DOHH2 (cell line): ENCODE measurements around the gene UBE2G1.

Source experiments
- H3F3A ChIP-seq: fragments of 200-600 bp; sonication (generic), shearing (Covaris generic); 2 replicates; pipeline ENCODE4 v1.6.0; 2016; ENCODE audit warnings: antibody characterized with exemption, mild to moderate bottlenecking; ENCODE audit not compliant: control insufficient read depth, insufficient read depth
- H3K27ac ChIP-seq: fragments of 200-600 bp; sonication (generic); 2 replicates; pipeline ENCODE4 v1.5.1; 2014; ENCODE audit warnings: low read depth, mild to moderate bottlenecking, low read length, moderate library complexity
- H3K27me3 ChIP-seq: fragments of 200-600 bp; sonication (generic); 2 replicates; pipeline ENCODE4 v1.6.1; 2014; ENCODE audit warnings: mild to moderate bottlenecking, low read length, mixed read lengths; ENCODE audit not compliant: control insufficient read depth
- H3K36me3 ChIP-seq: fragments of 200-600 bp; sonication (generic); 2 replicates; pipeline ENCODE4 v1.6.1; 2014; ENCODE audit warnings: mild to moderate bottlenecking, low read length, moderate library complexity, mixed read lengths; ENCODE audit not compliant: control insufficient read depth
- H3K4me1 ChIP-seq: fragments of 200-600 bp; sonication (generic); 2 replicates; pipeline ENCODE4 v1.6.1; 2014; ENCODE audit warnings: mild to moderate bottlenecking, low read length, mixed read lengths; ENCODE audit not compliant: control insufficient read depth
- H3K4me2 ChIP-seq: fragments of 200-600 bp; sonication (generic); 2 replicates; pipeline ENCODE4 v1.6.0; 2014; ENCODE audit warnings: mild to moderate bottlenecking, low read length, moderate library complexity
- H3K4me3 ChIP-seq: fragments of 200-600 bp; sonication (generic); 2 replicates; pipeline ENCODE4 v1.5.1; 2014; ENCODE audit warnings: mild to moderate bottlenecking, low read length, mixed read lengths
- H3K79me2 ChIP-seq: fragments of 200-600 bp; sonication (generic); 2 replicates; pipeline ENCODE4 v1.6.1; 2014; ENCODE audit warnings: mild to moderate bottlenecking, low read length, mixed read lengths; ENCODE audit not compliant: control insufficient read depth
- H3K9me2 ChIP-seq: fragments of 200-600 bp; sonication (generic); replicated peaks from 2 replicates; pipeline ENCODE4 v1.6.1; 2014; ENCODE audit warnings: mild to moderate bottlenecking, low read length, mixed read lengths; ENCODE audit not compliant: control insufficient read depth
- H3K9me3 ChIP-seq: fragments of 200-600 bp; sonication (generic); 2 replicates; pipeline ENCODE4 v1.6.1; 2014; ENCODE audit warnings: antibody characterized with exemption, low read length, mixed read lengths; ENCODE audit not compliant: control insufficient read depth, insufficient read depth
- H4K20me1 ChIP-seq: fragments of 200-600 bp; sonication (generic); 2 replicates; pipeline ENCODE4 v1.6.0; 2014; ENCODE audit warnings: low read depth, mild to moderate bottlenecking, antibody characterized with exemption, low read length, moderate library complexity; ENCODE audit not compliant: control insufficient read depth, insufficient read depth
- CTCF ChIP-seq: fragments of 200-600 bp; sonication (generic); IDR thresholded peaks from one replicate; pipeline ENCODE4 v1.5.1; 2014; ENCODE audit warnings: antibody characterized with exemption, mild to moderate bottlenecking, low read depth, low read length; ENCODE audit not compliant: poor library complexity, severe bottlenecking
- EZH2phosphoT487 ChIP-seq: fragments of 200-600 bp; sonication (generic); IDR thresholded peaks from 2 replicates; pipeline ENCODE4 v1.6.1; 2017; ENCODE audit warnings: borderline replicate concordance, mild to moderate bottlenecking, antibody characterized with exemption, low read length, moderate library complexity, mixed read lengths

UBE2G1 gene

DNA sequence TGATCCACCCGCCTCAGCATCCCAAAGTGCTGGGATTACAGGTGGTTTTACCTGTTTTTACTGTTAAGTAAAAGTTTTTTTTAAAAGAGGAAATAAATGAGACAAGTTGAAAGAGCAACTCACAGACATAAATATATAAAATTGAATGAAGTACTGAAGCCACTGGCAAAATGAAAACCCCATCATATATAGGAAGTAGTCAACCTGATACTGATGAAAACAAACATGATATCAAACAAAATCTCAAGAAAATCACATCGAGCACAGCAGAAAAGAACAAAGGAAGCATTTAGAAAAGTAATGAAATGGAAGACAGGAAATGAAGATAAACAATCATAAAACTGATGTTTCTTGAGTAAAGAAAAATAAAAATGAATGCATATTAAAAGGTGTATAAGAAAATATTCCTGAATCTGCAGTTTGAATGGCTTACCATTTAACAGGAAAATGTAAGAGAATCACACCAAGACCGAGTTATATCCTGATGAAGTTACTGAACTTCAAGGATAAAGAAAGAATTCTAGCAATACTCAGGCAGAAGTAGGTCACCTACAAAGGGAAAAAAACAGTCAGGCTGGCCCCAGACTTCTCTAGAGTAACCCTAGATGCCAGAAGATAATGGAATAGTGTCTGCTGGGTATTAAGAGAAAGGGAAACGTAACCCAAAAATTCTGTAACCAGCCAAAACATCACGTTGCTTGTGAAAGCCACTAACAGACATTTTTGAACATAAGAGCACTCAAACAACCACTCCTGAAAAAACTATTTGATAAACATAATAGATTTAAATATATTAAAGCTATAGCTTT lies 31.5 kb downstream of the UBE2G1 start:
- Histone ChIP-seq H3K4me2 (peak overlapping the region; percentile 9), H4K20me1 (peaks cover 36% of the 10 kb centered on the region), H3K27me3 (no peaks in the 10 kb centered on the region), H3K27ac (peak overlapping the region; percentile 6), H3F3A (peaks cover 32% of the 10 kb centered on the region), H3K9me2 (no peaks in the 10 kb centered on the region), H3K4me3 (no peak overlapping the region), H3K9me3 (no peaks in the 10 kb centered on the region), H3K4me1 (peaks cover 65% of the 10 kb centered on the region), H3K36me3 (peaks cover 62% of the 10 kb centered on the region), H3K79me2 (peaks cover 100% of the 10 kb centered on the region)
- TF ChIP-seq EZH2phosphoT487 (no peak), CTCF (no peak)

- Histone ChIP-seq H3K4me3 (no peak overlapping the region), H4K20me1 (peaks cover 36% of the 10 kb centered on the region), H3K4me2 (peak overlapping the region; percentile 7; the same call in 1 of the 2 replicates), H3K27ac (peak overlapping the region; percentile 6), H3K36me3 (peaks cover 62% of the 10 kb centered on the region), H3F3A (peaks cover 38% of the 10 kb centered on the region), H3K9me2 (no peaks in the 10 kb centered on the region), H3K79me2 (peaks cover 100% of the 10 kb centered on the region), H3K4me1 (peaks cover 62% of the 10 kb centered on the region), H3K9me3 (no peaks in the 10 kb centered on the region), H3K27me3 (no peaks in the 10 kb centered on the region)
- TF ChIP-seq EZH2phosphoT487: no peak
- no peak for TF ChIP-seq CTCF
These were observed 32.1 kb downstream of the UBE2G1 start for GRCh38 chr17:4334332-4334731.

DNA sequence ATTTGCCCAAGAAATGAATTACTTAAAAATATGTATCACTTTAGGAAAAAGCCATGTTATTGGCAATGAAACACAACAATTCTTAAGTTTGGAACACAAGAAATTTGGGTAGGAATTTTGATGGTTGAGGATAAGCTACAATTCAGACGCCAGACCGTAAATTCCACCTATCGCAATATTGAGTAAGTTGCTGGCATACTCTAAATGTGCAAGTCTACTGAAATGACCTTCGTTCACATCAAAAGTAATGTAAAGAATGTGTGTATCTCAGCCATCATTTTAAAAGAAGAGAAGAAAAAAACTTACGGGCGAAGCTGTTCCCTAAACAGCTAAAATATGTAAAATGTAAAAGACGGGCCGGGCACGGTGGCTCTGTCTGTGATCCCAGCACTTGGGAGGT lies 33.4 kb downstream of the UBE2G1 start:
- no peaks in the 10 kb centered on the region for H3K9me2 ChIP-seq
- peaks cover 100% of the 10 kb centered on the region for H3K79me2 ChIP-seq
- H3K4me1 ChIP-seq: peaks cover 55% of the 10 kb centered on the region
- no peak overlapping the region for H3K27ac ChIP-seq
- H3K4me2 ChIP-seq: no peak overlapping the region
- TF ChIP-seq CTCF (no peak), EZH2phosphoT487 (no peak)
- H3F3A ChIP-seq: peaks cover 44% of the 10 kb centered on the region
- no peaks in the 10 kb centered on the region for H3K27me3 ChIP-seq
- H3K4me3 ChIP-seq: no peak overlapping the region
- peaks cover 69% of the 10 kb centered on the region for H3K36me3 ChIP-seq
- H3K9me3 ChIP-seq: no peaks in the 10 kb centered on the region
- peaks cover 33% of the 10 kb centered on the region for H4K20me1 ChIP-seq
